Measurements from ENCODE around the gene VCAM1.

GRCh38 chr1:100714599-100714998 lies 4.9 kb upstream of the VCAM1 start:
- TF ChIP-seq CTCF (IDR thresholded peaks at IDR 0.05) (no peak), POLR2AphosphoS5 (IDR thresholded peaks at IDR 0.05) (no peak), POLR2A (IDR thresholded peaks at IDR 0.05; ENCODE audit: low read depth) (no peak)

All from esophagus muscularis mucosa (tissue), 3 donors.